ENCODE data around the gene CABP4. TPM values are rescaled to one million over a fixed set of nuclear protein-coding genes. Genes with fewer than 3 reads are reported as not detected.
"Not testable (repeated sequence)": the region's sequence is repeated elsewhere in the genome, so short reads cannot be mapped to it uniquely, and the experiment has no call there.

Gene CABP4
- polyA plus RNA-seq, 1 donor from 2014 or later, result 3.9 TPM

GRCh38 chr11:67423891-67424613 is 31.1 kb upstream of the CABP4 start:
- H3K36me3 Mint-ChIP-seq, result peaks cover 1% of the 10 kb centered on the region
- H3K4me1 Mint-ChIP-seq, result peaks cover 10 to 25% (median 20%) of the 10 kb centered on the region in 3 donors
- no peak overlapping the region for H3K27ac Mint-ChIP-seq
- H3K4me3 Mint-ChIP-seq, result peak overlapping the region in 2 of 4 donors; percentile 5 to 72
- H3K27me3 Mint-ChIP-seq, result no peaks in the 10 kb centered on the region
- no peaks in the 10 kb centered on the region for H3K9me3 Mint-ChIP-seq

GRCh38 chr11:67427364-67427859 is 27.7 kb upstream of the CABP4 start:
- Mint-ChIP-seq H3K4me3 (peak overlapping the region; percentile 97 to 100 (median 98)), H3K4me1 (peaks cover 14 to 17% (median 16%) of the 10 kb centered on the region in 3 donors), H3K27ac (peak overlapping the region; percentile 73 to 99 (median 96))
- not testable (repeated sequence) for H3K27me3 Mint-ChIP-seq, H3K36me3 Mint-ChIP-seq, H3K9me3 Mint-ChIP-seq

DNA sequence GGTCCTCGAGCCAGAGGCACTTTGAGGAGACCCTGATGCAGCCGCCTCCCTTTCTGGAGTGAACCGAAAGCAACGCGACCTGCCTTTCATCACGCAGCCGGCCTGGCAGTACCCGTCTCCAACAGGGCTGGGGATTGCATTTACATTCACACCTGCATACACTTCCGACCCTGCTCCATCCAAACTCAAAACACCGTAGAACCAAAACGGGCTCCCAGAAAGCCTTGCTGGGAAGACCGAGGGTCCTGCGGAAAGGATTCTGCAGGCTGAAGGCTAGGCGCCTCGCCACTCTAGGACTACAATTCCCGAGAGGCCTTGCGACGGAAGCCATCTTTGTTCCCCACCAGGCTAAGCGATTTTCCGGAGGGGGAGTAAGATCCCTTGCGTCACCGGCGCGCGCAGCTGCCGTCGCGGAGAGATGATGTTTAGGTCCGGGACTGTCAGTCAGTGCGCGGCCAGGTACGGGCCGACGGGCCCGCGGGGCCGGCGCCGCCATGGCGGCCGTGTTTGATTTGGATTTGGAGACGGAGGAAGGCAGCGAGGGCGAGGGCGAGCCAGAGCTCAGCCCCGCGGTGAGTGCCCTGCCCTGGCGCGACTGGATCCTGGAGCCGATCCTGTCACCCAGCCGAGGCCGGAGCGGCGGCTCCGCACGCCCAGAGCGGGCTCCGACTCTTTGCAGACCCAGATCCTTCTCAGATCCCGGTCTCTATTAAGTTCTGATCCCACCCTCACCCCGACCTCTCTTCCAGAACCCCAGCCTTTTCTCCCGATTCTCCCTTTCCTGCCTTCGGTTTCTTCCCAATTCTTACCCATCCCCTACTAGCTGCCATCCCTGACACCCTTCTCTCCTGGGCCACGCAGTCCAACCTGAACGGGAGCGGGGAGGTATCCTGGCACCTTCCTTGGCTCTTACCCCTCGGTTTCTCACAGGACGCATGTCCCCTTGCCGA is 26.8 kb upstream of the CABP4 start, which contains the start of gene RPS6KB2:
Gene RPS6KB2, plus strand, starts transcription at position 443 of the 950 bp plus-strand sequence. Its CDS starts 52 bp downstream, at position 495.
- peak within 1 kb of the TSS; percentile 97 to 100 (median 98) for H3K4me3 Mint-ChIP-seq
- H3K36me3 Mint-ChIP-seq, result no peaks in the 10 kb centered on the region
- H3K27ac Mint-ChIP-seq, result peak within 1 kb of the TSS; percentile 73 to 99 (median 96)
- no peaks in the 10 kb centered on the region for H3K9me3 Mint-ChIP-seq
- H3K27me3 Mint-ChIP-seq, result no peaks in the 10 kb centered on the region
- H3K4me1 Mint-ChIP-seq, result peaks cover 16 to 18% (median 18%) of the 10 kb centered on the region in 3 donors

GRCh38 chr11:67429038-67429668 is 26.0 kb upstream of the CABP4 start:
- Mint-ChIP-seq H3K36me3 (no peaks in the 10 kb centered on the region), H3K9me3 (no peaks in the 10 kb centered on the region), H3K4me3 (peak overlapping the region; percentile 97 to 100 (median 98)), H3K4me1 (peaks cover 19 to 22% (median 22%) of the 10 kb centered on the region in 3 donors), H3K27ac (peak overlapping the region in 2 of 3 donors; percentile 82 to 99), H3K27me3 (no peaks in the 10 kb centered on the region)

DNA sequence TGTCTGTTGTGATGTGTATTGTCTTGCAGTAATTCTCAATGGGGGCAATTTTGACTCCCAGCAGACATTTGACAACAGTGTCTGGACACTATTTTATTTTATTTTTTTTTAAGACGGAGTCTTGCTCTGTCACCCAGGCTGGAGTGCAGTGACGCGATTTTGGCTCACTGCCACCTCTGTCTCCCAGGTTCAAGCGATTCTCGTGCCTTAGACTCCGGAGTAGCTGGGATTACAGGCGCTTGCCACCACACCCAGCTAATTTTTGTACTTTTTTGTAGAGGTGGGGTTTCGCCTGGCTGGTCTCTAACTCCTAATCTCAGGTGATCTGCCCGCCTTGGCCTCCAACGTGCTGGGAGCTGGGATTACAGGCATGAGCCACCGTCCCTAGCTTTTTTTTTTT is 25.4 kb upstream of the CABP4 start:
- Mint-ChIP-seq H3K27me3 (no peaks in the 10 kb centered on the region), H3K27ac (peak overlapping the region in 2 of 3 donors; percentile 82 to 99), H3K4me3 (peak overlapping the region; percentile 9 to 98 (median 70)), H3K9me3 (no peaks in the 10 kb centered on the region), H3K4me1 (peaks cover 20 to 25% (median 22%) of the 10 kb centered on the region in 3 donors), H3K36me3 (no peaks in the 10 kb centered on the region)

DNA sequence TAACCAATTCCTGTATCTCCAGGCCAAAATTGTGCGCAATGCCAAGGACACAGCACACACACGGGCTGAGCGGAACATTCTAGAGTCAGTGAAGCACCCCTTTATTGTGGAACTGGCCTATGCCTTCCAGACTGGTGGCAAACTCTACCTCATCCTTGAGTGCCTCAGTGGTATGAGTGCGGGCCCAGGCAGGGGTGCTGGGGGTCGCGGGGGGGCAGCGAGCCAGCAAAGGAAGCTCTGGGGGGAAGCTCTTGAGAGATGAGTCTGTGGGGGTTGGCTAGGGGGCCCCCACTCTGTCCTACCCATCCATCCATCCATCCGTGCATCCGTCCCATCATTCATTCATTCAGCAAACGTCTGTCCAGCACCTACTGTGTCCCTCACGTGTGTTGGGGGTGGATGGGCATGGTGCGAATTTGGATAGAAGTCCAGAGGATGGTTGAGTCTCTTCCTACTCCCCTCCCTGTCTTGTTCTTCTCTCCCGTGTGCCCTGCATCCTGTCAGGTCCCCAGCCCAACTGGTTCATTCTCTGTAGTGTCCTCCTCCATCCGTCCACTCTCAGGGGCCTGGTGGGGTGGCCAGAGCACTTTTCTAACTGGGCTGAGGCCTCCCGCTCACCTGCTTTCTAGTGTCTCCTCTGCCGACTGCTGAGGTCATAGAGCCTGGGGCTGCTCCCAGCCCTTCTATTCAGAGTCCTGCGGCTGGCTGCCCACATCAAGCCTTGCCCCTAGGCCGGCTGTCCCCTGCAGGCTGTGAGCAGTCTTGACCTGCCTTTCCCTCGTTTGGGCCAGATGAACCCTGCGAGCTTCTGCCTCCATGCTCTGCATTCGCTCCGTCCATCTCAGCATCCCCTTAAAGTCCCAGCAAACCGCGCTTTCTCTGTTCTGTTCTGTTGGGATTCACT is 23.6 kb upstream of the CABP4 start:
- H3K27me3 Mint-ChIP-seq, result no peaks in the 10 kb centered on the region
- peaks cover 22 to 29% (median 25%) of the 10 kb centered on the region in 3 donors for H3K4me1 Mint-ChIP-seq

GRCh38 chr11:67432655-67433349 is 22.4 kb upstream of the CABP4 start:
- Mint-ChIP-seq H3K36me3 (peaks cover 3% of the 10 kb centered on the region), H3K27ac (peak overlapping the region in 1 of 3 donors; percentile 91), H3K9me3 (no peaks in the 10 kb centered on the region), H3K4me3 (peak overlapping the region in 2 of 4 donors; percentile 23 to 98), H3K4me1 (peaks cover 21 to 27% (median 22%) of the 10 kb centered on the region in 3 donors), H3K27me3 (no peaks in the 10 kb centered on the region)

More for the DNA sequence above, 23.6 kb upstream of the CABP4 start:
- Mint-ChIP-seq H3K27ac (peak overlapping the region in 2 of 3 donors; percentile 53 to 91), H3K9me3 (no peaks in the 10 kb centered on the region), H3K4me3 (peak overlapping the region; percentile 20 to 98 (median 32)), H3K36me3 (peaks cover 2% of the 10 kb centered on the region)

- peak overlapping the region; percentile 57 to 98 (median 73) for H3K4me3 Mint-ChIP-seq
- H3K27me3 Mint-ChIP-seq, result no peaks in the 10 kb centered on the region
- peaks cover 5% of the 10 kb centered on the region for H3K36me3 Mint-ChIP-seq
- H3K9me3 Mint-ChIP-seq, result no peaks in the 10 kb centered on the region
- peaks cover 18 to 23% (median 19%) of the 10 kb centered on the region in 3 donors for H3K4me1 Mint-ChIP-seq
- H3K27ac Mint-ChIP-seq, result peak overlapping the region; percentile 80 to 91 (median 90)
Observed at GRCh38 chr11:67433536-67434394, 21.4 kb upstream of the CABP4 start.

- Mint-ChIP-seq H3K4me3 (peak overlapping the region; percentile 61 to 98 (median 90)), H3K27ac (peak overlapping the region; percentile 80 to 91 (median 90)), H3K4me1 (peaks cover 23 to 28% (median 25%) of the 10 kb centered on the region in 3 donors), H3K36me3 (peaks cover 5% of the 10 kb centered on the region), H3K9me3 (no peaks in the 10 kb centered on the region), H3K27me3 (no peaks in the 10 kb centered on the region)
Observed at GRCh38 chr11:67434395-67434881, 20.7 kb upstream of the CABP4 start.

DNA sequence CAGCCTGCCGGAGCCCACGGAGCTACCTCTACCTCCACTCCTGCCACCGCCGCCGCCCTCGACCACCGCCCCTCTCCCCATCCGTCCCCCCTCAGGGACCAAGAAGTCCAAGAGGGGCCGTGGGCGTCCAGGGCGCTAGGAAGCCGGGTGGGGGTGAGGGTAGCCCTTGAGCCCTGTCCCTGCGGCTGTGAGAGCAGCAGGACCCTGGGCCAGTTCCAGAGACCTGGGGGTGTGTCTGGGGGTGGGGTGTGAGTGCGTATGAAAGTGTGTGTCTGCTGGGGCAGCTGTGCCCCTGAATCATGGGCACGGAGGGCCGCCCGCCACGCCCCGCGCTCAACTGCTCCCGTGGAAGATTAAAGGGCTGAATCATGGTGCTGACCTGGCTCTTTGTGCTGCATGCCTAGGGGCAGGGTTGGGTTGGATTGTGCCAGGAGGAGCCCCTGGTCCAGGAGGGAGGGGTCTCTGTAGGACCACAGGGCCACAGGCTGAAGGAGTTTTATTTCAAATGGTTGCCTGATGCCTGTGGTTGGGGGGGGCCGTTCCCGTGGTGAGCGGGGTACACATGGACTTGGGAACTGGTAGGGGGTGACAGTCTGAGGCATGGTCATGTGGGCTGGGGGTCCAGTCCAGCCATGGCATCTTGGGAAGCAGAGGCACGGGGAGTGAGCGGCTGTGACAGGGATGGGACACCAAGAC is 20.0 kb upstream of the CABP4 start:
- peak overlapping the region; percentile 96 to 98 (median 96) for H3K4me3 Mint-ChIP-seq

GRCh38 chr11:67435727-67436458 is 19.3 kb upstream of the CABP4 start:
- peaks cover 32 to 38% (median 37%) of the 10 kb centered on the region in 3 donors for H3K4me1 Mint-ChIP-seq
- no peaks in the 10 kb centered on the region for H3K9me3 Mint-ChIP-seq
- H3K27ac Mint-ChIP-seq, result peak overlapping the region; percentile 91 to 98 (median 96)
- peaks cover 5% of the 10 kb centered on the region for H3K36me3 Mint-ChIP-seq
- H3K27me3 Mint-ChIP-seq, result no peaks in the 10 kb centered on the region
- peak overlapping the region; percentile 96 to 98 (median 96) for H3K4me3 Mint-ChIP-seq

More for the DNA sequence above, 20.0 kb upstream of the CABP4 start:
- H3K9me3 Mint-ChIP-seq, result no peaks in the 10 kb centered on the region
- H3K27me3 Mint-ChIP-seq, result no peaks in the 10 kb centered on the region
- H3K36me3 Mint-ChIP-seq, result peaks cover 5% of the 10 kb centered on the region
- peak overlapping the region; percentile 91 to 98 (median 96) for H3K27ac Mint-ChIP-seq
- peaks cover 28 to 35% (median 31%) of the 10 kb centered on the region in 3 donors for H3K4me1 Mint-ChIP-seq

Measured in IgD-negative memory B cell (primary cell).